ENCODE data around the gene CHRND. TPM values are rescaled to one million over a fixed set of nuclear protein-coding genes. Genes with fewer than 3 reads are reported as not detected.
"Not testable (repeated sequence)": the region's sequence is repeated elsewhere in the genome, so short reads cannot be mapped to it uniquely, and the experiment has no call there.

CHRND gene
- total and polyA plus RNA-seq, 4 experiments from 2014 or later = not detected

- DNase-seq = no peak
- H3K9me3 Mint-ChIP-seq = no peaks in the 10 kb centered on the region
- H3K27me3 ChIP-seq (ENCODE audit: insufficient read depth, low read length) = no peaks in the 10 kb centered on the region
- no peaks in the 10 kb centered on the region for H3K9me3 ChIP-seq (ENCODE audit: control insufficient read depth in 1 of 2, low read length in 2 of 2)
- no peak overlapping the region for H3K4me3 ChIP-seq (ENCODE audit: low read length in 2 of 2)
- POLR2A ChIA-PET (ENCODE audit: partially characterized antibody) = no interaction called here
- intact Hi-C loops (cut with micrococcal nuclease) = no loop called here
- no peak overlapping the region for H3K27ac ChIP-seq (ENCODE audit: low read depth, low read length)
- no peaks in the 10 kb centered on the region for H3K4me1 ChIP-seq (ENCODE audit: insufficient read depth, low read length)
- H3K36me3 ChIP-seq (ENCODE audit: insufficient read depth, low read length) = peaks cover 77% of the 10 kb centered on the region
- peaks cover 73 to 91% of the 10 kb centered on the region in 2 donors for H3K36me3 Mint-ChIP-seq
- no peak overlapping the region for H3K4me3 Mint-ChIP-seq
- no peak overlapping the region for H3K27ac Mint-ChIP-seq
- CTCF ChIA-PET (ENCODE audit: partially characterized antibody) = no interaction called here
- H3K27me3 Mint-ChIP-seq = no peaks in the 10 kb centered on the region
- H3K4me1 Mint-ChIP-seq = peaks cover 0 to 2% (median 0%) of the 10 kb centered on the region in 4 donors
Observed at GRCh38 chr2:232567721-232568120, 41.8 kb downstream of the CHRND start.

- H3K4me3 ChIP-seq (ENCODE audit: low read length in 2 of 2) = no peak overlapping the region
- CTCF ChIA-PET (ENCODE audit: partially characterized antibody) = no interaction called here
- Mint-ChIP-seq H3K9me3 (no peaks in the 10 kb centered on the region), H3K27me3 (no peaks in the 10 kb centered on the region), H3K36me3 (peaks cover 73 to 90% of the 10 kb centered on the region in 2 donors), H3K4me1 (peaks cover 0 to 2% (median 0%) of the 10 kb centered on the region in 4 donors), H3K27ac (no peak overlapping the region), H3K4me3 (no peak overlapping the region)
- H3K9me3 ChIP-seq (ENCODE audit: control insufficient read depth in 1 of 2, low read length in 2 of 2) = no peaks in the 10 kb centered on the region
- H3K4me1 ChIP-seq (ENCODE audit: insufficient read depth, low read length) = no peaks in the 10 kb centered on the region
- intact Hi-C loops (cut with micrococcal nuclease) = no loop called here
- peaks cover 77% of the 10 kb centered on the region for H3K36me3 ChIP-seq (ENCODE audit: insufficient read depth, low read length)
- POLR2A ChIA-PET (ENCODE audit: partially characterized antibody) = no interaction called here
- DNase-seq = no peak
- no peaks in the 10 kb centered on the region for H3K27me3 ChIP-seq (ENCODE audit: insufficient read depth, low read length)
- no peak overlapping the region for H3K27ac ChIP-seq (ENCODE audit: low read depth, low read length)
Observed at GRCh38 chr2:232568161-232568560, 42.2 kb downstream of the CHRND start.

- no peak overlapping the region for H3K27ac Mint-ChIP-seq
- H3K4me3 Mint-ChIP-seq = no peak overlapping the region
- H3K4me1 Mint-ChIP-seq = peaks cover 0 to 2% (median 0%) of the 10 kb centered on the region in 4 donors
- DNase-seq = no peak
- ChIA-PET CTCF (ENCODE audit: partially characterized antibody) (no interaction called here), POLR2A (ENCODE audit: partially characterized antibody) (interaction anchor here (0.7 kb wide), 1 partner anchor 17 kb away, joined by 3 read pairs; no protein-coding TSS in a partner anchor)
- H3K9me3 ChIP-seq (ENCODE audit: control insufficient read depth in 1 of 2, low read length in 2 of 2) = no peaks in the 10 kb centered on the region
- no peak overlapping the region for H3K27ac ChIP-seq (ENCODE audit: low read depth, low read length)
- no peak overlapping the region for H3K4me3 ChIP-seq (ENCODE audit: low read length in 2 of 2)
- H3K9me3 Mint-ChIP-seq = no peaks in the 10 kb centered on the region
- intact Hi-C loops (cut with micrococcal nuclease) = no loop called here
- no peaks in the 10 kb centered on the region for H3K27me3 ChIP-seq (ENCODE audit: insufficient read depth, low read length)
- H3K36me3 Mint-ChIP-seq = peaks cover 73 to 91% of the 10 kb centered on the region in 2 donors
- no peaks in the 10 kb centered on the region for H3K4me1 ChIP-seq (ENCODE audit: insufficient read depth, low read length)
- no peaks in the 10 kb centered on the region for H3K27me3 Mint-ChIP-seq
- peaks cover 78% of the 10 kb centered on the region for H3K36me3 ChIP-seq (ENCODE audit: insufficient read depth, low read length)
Observed at GRCh38 chr2:232569541-232569940, 43.6 kb downstream of the CHRND start.

- H3K27me3 ChIP-seq (ENCODE audit: insufficient read depth, low read length); H3K27ac Mint-ChIP-seq; DNase-seq; POLR2A ChIA-PET (ENCODE audit: partially characterized antibody); CTCF ChIA-PET (ENCODE audit: partially characterized antibody); H3K27ac ChIP-seq (ENCODE audit: low read depth, low read length); H3K4me3 Mint-ChIP-seq; H3K9me3 ChIP-seq (ENCODE audit: control insufficient read depth in 1 of 2, low read length in 2 of 2); H3K4me3 ChIP-seq (ENCODE audit: low read length in 2 of 2); H3K9me3 Mint-ChIP-seq; intact Hi-C loops (cut with micrococcal nuclease); H3K4me1 ChIP-seq (ENCODE audit: insufficient read depth, low read length); H3K4me1 Mint-ChIP-seq; H3K27me3 Mint-ChIP-seq: not testable (repeated sequence)
- H3K36me3 Mint-ChIP-seq = peaks cover 73 to 92% of the 10 kb centered on the region in 2 donors
- peaks cover 73% of the 10 kb centered on the region for H3K36me3 ChIP-seq (ENCODE audit: insufficient read depth, low read length)
Observed at GRCh38 chr2:232570481-232570880, 44.5 kb downstream of the CHRND start.

- no peak overlapping the region for H3K4me3 Mint-ChIP-seq
- H3K27ac Mint-ChIP-seq = no peak overlapping the region
- no peak overlapping the region for H3K4me3 ChIP-seq (ENCODE audit: low read length in 2 of 2)
- peaks cover 0 to 2% (median 0%) of the 10 kb centered on the region in 4 donors for H3K4me1 Mint-ChIP-seq
- H3K9me3 ChIP-seq (ENCODE audit: control insufficient read depth in 1 of 2, low read length in 2 of 2) = no peaks in the 10 kb centered on the region
- no peak overlapping the region for H3K27ac ChIP-seq (ENCODE audit: low read depth, low read length)
- H3K36me3 ChIP-seq (ENCODE audit: insufficient read depth, low read length) = peaks cover 69% of the 10 kb centered on the region
- H3K4me1 ChIP-seq (ENCODE audit: insufficient read depth, low read length) = no peaks in the 10 kb centered on the region
- no peak for DNase-seq
- ChIA-PET CTCF (ENCODE audit: partially characterized antibody) (no interaction called here), POLR2A (ENCODE audit: partially characterized antibody) (no interaction called here)
- peaks cover 71 to 87% of the 10 kb centered on the region in 2 donors for H3K36me3 Mint-ChIP-seq
- no peaks in the 10 kb centered on the region for H3K27me3 Mint-ChIP-seq
- H3K27me3 ChIP-seq (ENCODE audit: insufficient read depth, low read length) = no peaks in the 10 kb centered on the region
- no peaks in the 10 kb centered on the region for H3K9me3 Mint-ChIP-seq
- intact Hi-C loops (cut with micrococcal nuclease) = no loop called here
Observed at GRCh38 chr2:232571026-232571474, 45.1 kb downstream of the CHRND start.

GRCh38 chr2:232573042-232573441 lies 47.1 kb downstream of the CHRND start:
- Mint-ChIP-seq H3K4me1 (peaks cover 0 to 2% (median 0%) of the 10 kb centered on the region in 4 donors), H3K27ac (peak overlapping the region in 1 of 7 donors; percentile 13), H3K4me3 (no peak overlapping the region), H3K36me3 (peaks cover 64 to 82% of the 10 kb centered on the region in 2 donors), H3K27me3 (no peaks in the 10 kb centered on the region), H3K9me3 (no peaks in the 10 kb centered on the region)
- Histone ChIP-seq H3K9me3 (ENCODE audit: control insufficient read depth in 1 of 2, low read length in 2 of 2) (no peaks in the 10 kb centered on the region), H3K36me3 (ENCODE audit: insufficient read depth, low read length) (peaks cover 49% of the 10 kb centered on the region), H3K4me3 (ENCODE audit: low read length in 2 of 2) (no peak overlapping the region), H3K4me1 (ENCODE audit: insufficient read depth, low read length) (no peaks in the 10 kb centered on the region), H3K27me3 (ENCODE audit: insufficient read depth, low read length) (no peaks in the 10 kb centered on the region), H3K27ac (ENCODE audit: low read depth, low read length) (no peak overlapping the region)
- ChIA-PET CTCF (ENCODE audit: partially characterized antibody) (no interaction called here), POLR2A (ENCODE audit: partially characterized antibody) (no interaction called here)
- DNase-seq = no peak
- intact Hi-C loops (cut with micrococcal nuclease) = no loop called here

GRCh38 chr2:232573771-232574435 lies 47.9 kb downstream of the CHRND start:
- CTCF ChIA-PET (ENCODE audit: partially characterized antibody) = no interaction called here
- peaks cover 40% of the 10 kb centered on the region for H3K36me3 ChIP-seq (ENCODE audit: insufficient read depth, low read length)

More at GRCh38 chr2:232573771-232574435, 47.9 kb downstream of the CHRND start:
- intact Hi-C loops (cut with micrococcal nuclease) = no loop called here
- no peak overlapping the region for H3K4me3 ChIP-seq (ENCODE audit: low read length in 2 of 2)
- H3K27ac Mint-ChIP-seq = peak overlapping the region in 1 of 7 donors; percentile 2
- no peaks in the 10 kb centered on the region for H3K9me3 ChIP-seq (ENCODE audit: control insufficient read depth in 1 of 2, low read length in 2 of 2)
- no peaks in the 10 kb centered on the region for H3K4me1 ChIP-seq (ENCODE audit: insufficient read depth, low read length)
- POLR2A ChIA-PET (ENCODE audit: partially characterized antibody) = no interaction called here
- no peaks in the 10 kb centered on the region for H3K9me3 Mint-ChIP-seq
- H3K4me1 Mint-ChIP-seq = peaks cover 0 to 4% (median 0%) of the 10 kb centered on the region in 4 donors
- no peak for DNase-seq
- H3K4me3 Mint-ChIP-seq = no peak overlapping the region
- no peak overlapping the region for H3K27ac ChIP-seq (ENCODE audit: low read depth, low read length)
- H3K36me3 Mint-ChIP-seq = peaks cover 59 to 79% of the 10 kb centered on the region in 2 donors
- no peaks in the 10 kb centered on the region for H3K27me3 Mint-ChIP-seq
- no peaks in the 10 kb centered on the region for H3K27me3 ChIP-seq (ENCODE audit: insufficient read depth, low read length)
